ENCODE data around the gene DMAC2L. TPM values are rescaled to one million over a fixed set of nuclear protein-coding genes. Genes with fewer than 3 reads are reported as not detected.

The DMAC2L gene
- total RNA-seq, 1 experiment from 2014 or later, result 14.0 TPM

DNA sequence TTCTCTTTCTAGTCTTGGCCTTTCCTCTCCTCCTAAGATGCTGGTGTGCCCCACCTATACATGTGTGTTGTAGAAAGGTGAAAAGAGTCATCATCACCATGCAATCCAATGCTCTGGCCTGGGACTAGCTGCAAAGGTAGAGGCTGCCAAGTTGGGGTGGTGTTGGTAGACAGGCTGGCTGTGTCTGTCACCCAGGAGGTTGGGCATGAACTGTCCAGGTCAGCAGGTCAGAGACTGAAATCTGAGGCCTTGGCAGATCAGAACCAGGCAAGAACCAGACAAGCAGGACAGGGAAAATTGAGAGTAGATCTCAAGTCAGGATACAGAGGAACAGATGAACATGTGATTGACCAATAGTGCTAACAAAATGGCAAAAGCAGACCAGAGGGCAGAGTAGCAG, 26.3 kb upstream of the DMAC2L start (continued):
- TF ChIP-seq, protein P1, sequence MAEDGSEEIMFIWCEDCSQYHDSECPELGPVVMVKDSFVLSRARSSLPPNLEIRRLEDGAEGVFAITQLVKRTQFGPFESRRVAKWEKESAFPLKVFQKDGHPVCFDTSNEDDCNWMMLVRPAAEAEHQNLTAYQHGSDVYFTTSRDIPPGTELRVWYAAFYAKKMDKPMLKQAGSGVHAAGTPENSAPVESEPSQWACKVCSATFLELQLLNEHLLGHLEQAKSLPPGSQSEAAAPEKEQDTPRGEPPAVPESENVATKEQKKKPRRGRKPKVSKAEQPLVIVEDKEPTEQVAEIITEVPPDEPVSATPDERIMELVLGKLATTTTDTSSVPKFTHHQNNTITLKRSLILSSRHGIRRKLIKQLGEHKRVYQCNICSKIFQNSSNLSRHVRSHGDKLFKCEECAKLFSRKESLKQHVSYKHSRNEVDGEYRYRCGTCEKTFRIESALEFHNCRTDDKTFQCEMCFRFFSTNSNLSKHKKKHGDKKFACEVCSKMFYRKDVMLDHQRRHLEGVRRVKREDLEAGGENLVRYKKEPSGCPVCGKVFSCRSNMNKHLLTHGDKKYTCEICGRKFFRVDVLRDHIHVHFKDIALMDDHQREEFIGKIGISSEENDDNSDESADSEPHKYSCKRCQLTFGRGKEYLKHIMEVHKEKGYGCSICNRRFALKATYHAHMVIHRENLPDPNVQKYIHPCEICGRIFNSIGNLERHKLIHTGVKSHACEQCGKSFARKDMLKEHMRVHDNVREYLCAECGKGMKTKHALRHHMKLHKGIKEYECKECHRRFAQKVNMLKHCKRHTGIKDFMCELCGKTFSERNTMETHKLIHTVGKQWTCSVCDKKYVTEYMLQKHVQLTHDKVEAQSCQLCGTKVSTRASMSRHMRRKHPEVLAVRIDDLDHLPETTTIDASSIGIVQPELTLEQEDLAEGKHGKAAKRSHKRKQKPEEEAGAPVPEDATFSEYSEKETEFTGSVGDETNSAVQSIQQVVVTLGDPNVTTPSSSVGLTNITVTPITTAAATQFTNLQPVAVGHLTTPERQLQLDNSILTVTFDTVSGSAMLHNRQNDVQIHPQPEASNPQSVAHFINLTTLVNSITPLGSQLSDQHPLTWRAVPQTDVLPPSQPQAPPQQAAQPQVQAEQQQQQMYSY (CRISPR knock-in tag; IDR thresholded peaks at IDR 0.05), result no peak
- TF ChIP-seq TP53 (CRISPR knock-in tag; IDR thresholded peaks at IDR 0.05), result no peak
- no peak for TF ChIP-seq ZNF219 (CRISPR knock-in tag; IDR thresholded peaks at IDR 0.05; ENCODE audit: borderline replicate concordance)
- TF ChIP-seq NFYB (CRISPR knock-in tag; conservative IDR thresholded peaks at IDR 0.05; ENCODE audit: low read depth), result no peak
- no peak for TF ChIP-seq ZNF396 (CRISPR knock-in tag; IDR thresholded peaks at IDR 0.05; ENCODE audit: borderline replicate concordance)
- TF ChIP-seq ETV6 (CRISPR knock-in tag; IDR thresholded peaks at IDR 0.05), result no peak
- TF ChIP-seq ZBTB21 (CRISPR knock-in tag; IDR thresholded peaks at IDR 0.05; ENCODE audit: borderline replicate concordance), result no peak
- no peak for TF ChIP-seq JUN (CRISPR knock-in tag; IDR thresholded peaks at IDR 0.05)
- TF ChIP-seq GRHL2 (CRISPR knock-in tag; IDR thresholded peaks at IDR 0.05; ENCODE audit: insufficient replicate concordance, severe bottlenecking), result no peak
- no peak for TF ChIP-seq ELF4 (CRISPR knock-in tag; IDR thresholded peaks at IDR 0.05; ENCODE audit: low read depth)
- TF ChIP-seq, protein P2, sequence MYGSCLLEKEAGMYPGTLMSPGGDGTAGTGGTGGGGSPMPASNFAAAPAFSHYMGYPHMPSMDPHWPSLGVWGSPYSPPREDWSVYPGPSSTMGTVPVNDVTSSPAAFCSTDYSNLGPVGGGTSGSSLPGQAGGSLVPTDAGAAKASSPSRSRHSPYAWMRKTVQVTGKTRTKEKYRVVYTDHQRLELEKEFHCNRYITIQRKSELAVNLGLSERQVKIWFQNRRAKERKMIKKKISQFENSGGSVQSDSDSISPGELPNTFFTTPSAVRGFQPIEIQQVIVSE (CRISPR knock-in tag; IDR thresholded peaks at IDR 0.05; ENCODE audit: borderline replicate concordance), result no peak
- TF ChIP-seq, protein P3, sequence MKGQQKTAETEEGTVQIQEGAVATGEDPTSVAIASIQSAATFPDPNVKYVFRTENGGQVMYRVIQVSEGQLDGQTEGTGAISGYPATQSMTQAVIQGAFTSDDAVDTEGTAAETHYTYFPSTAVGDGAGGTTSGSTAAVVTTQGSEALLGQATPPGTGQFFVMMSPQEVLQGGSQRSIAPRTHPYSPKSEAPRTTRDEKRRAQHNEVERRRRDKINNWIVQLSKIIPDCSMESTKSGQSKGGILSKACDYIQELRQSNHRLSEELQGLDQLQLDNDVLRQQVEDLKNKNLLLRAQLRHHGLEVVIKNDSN (CRISPR knock-in tag; IDR thresholded peaks at IDR 0.05), result no peak

DNA sequence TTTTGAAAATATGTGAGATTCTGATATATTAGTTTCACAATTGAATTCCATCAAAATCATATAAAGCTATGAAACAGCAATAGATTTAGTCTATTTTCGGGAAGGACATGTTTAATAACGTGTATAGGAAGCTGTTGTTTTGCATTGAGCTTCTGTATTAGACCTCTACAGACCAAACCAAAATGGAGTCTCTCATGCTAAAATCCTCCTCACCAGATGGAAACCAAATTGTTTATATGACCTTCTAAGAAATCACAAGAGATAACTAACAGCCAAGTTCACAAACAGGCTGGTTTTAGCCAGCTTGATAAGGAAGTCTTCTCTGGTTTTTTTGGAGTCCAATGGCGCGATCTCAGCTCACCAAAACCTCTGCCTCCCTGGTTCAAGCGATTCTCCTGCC, 24.0 kb upstream of the DMAC2L start:
- peaks cover 8% of the 10 kb centered on the region for H3K36me3 Mint-ChIP-seq
- no peak overlapping the region for H3K4me3 Mint-ChIP-seq
- DNase-seq (ENCODE audit: low spot score), result no peak
- H3K4me1 Mint-ChIP-seq, result no peaks in the 10 kb centered on the region
- no peaks in the 10 kb centered on the region for H3K27me3 Mint-ChIP-seq (ENCODE audit: low read depth)
- H3K27ac Mint-ChIP-seq, result no peak overlapping the region
- ATAC-seq, result no peak
- ChIA-PET CTCF (no interaction called here), POLR2A (no interaction called here)
- H3K9me3 Mint-ChIP-seq, result no peaks in the 10 kb centered on the region
- TF ChIP-seq, protein P4, sequence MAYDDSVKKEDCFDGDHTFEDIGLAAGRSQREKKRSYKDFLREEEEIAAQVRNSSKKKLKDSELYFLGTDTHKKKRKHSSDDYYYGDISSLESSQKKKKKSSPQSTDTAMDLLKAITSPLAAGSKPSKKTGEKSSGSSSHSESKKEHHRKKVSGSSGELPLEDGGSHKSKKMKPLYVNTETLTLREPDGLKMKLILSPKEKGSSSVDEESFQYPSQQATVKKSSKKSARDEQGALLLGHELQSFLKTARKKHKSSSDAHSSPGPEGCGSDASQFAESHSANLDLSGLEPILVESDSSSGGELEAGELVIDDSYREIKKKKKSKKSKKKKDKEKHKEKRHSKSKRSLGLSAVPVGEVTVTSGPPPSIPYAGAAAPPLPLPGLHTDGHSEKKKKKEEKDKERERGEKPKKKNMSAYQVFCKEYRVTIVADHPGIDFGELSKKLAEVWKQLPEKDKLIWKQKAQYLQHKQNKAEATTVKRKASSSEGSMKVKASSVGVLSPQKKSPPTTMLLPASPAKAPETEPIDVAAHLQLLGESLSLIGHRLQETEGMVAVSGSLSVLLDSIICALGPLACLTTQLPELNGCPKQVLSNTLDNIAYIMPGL (CRISPR knock-in tag; IDR thresholded peaks at IDR 0.05), result no peak
- TF ChIP-seq SMAD3 (CRISPR knock-in tag; IDR thresholded peaks at IDR 0.05; ENCODE audit: borderline replicate concordance) (no peak), ZNF396 (CRISPR knock-in tag; IDR thresholded peaks at IDR 0.05; ENCODE audit: borderline replicate concordance) (no peak), ZNF416 (CRISPR knock-in tag; IDR thresholded peaks at IDR 0.05) (no peak), ZNF263 (CRISPR knock-in tag; IDR thresholded peaks at IDR 0.05; ENCODE audit: low read depth) (no peak), ZNF138 (CRISPR knock-in tag; conservative IDR thresholded peaks at IDR 0.05) (no peak), NR3C1 (CRISPR knock-in tag; conservative IDR thresholded peaks at IDR 0.05; ENCODE audit: low read depth) (no peak), NR2C2 (CRISPR knock-in tag; IDR thresholded peaks at IDR 0.05) (no peak), GTF2I (CRISPR knock-in tag; conservative IDR thresholded peaks at IDR 0.05) (no peak), ELF4 (CRISPR knock-in tag; IDR thresholded peaks at IDR 0.05; ENCODE audit: low read depth) (no peak), JUN (CRISPR knock-in tag; IDR thresholded peaks at IDR 0.05) (no peak), ZNF121 (CRISPR knock-in tag; IDR thresholded peaks at IDR 0.05) (no peak)
- TF ChIP-seq, protein P5, sequence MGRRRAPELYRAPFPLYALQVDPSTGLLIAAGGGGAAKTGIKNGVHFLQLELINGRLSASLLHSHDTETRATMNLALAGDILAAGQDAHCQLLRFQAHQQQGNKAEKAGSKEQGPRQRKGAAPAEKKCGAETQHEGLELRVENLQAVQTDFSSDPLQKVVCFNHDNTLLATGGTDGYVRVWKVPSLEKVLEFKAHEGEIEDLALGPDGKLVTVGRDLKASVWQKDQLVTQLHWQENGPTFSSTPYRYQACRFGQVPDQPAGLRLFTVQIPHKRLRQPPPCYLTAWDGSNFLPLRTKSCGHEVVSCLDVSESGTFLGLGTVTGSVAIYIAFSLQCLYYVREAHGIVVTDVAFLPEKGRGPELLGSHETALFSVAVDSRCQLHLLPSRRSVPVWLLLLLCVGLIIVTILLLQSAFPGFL (CRISPR knock-in tag; IDR thresholded peaks at IDR 0.05; ENCODE audit: borderline replicate concordance), result no peak
- TF ChIP-seq, protein P6, sequence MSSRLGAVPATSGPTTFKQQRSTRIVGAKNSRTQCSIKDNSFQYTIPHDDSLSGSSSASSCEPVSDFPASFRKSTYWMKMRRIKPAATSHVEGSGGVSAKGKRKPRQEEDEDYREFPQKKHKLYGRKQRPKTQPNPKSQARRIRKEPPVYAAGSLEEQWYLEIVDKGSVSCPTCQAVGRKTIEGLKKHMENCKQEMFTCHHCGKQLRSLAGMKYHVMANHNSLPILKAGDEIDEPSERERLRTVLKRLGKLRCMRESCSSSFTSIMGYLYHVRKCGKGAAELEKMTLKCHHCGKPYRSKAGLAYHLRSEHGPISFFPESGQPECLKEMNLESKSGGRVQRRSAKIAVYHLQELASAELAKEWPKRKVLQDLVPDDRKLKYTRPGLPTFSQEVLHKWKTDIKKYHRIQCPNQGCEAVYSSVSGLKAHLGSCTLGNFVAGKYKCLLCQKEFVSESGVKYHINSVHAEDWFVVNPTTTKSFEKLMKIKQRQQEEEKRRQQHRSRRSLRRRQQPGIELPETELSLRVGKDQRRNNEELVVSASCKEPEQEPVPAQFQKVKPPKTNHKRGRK (CRISPR knock-in tag; IDR thresholded peaks at IDR 0.05; ENCODE audit: borderline replicate concordance), result no peak
- TF ChIP-seq, protein P7, sequence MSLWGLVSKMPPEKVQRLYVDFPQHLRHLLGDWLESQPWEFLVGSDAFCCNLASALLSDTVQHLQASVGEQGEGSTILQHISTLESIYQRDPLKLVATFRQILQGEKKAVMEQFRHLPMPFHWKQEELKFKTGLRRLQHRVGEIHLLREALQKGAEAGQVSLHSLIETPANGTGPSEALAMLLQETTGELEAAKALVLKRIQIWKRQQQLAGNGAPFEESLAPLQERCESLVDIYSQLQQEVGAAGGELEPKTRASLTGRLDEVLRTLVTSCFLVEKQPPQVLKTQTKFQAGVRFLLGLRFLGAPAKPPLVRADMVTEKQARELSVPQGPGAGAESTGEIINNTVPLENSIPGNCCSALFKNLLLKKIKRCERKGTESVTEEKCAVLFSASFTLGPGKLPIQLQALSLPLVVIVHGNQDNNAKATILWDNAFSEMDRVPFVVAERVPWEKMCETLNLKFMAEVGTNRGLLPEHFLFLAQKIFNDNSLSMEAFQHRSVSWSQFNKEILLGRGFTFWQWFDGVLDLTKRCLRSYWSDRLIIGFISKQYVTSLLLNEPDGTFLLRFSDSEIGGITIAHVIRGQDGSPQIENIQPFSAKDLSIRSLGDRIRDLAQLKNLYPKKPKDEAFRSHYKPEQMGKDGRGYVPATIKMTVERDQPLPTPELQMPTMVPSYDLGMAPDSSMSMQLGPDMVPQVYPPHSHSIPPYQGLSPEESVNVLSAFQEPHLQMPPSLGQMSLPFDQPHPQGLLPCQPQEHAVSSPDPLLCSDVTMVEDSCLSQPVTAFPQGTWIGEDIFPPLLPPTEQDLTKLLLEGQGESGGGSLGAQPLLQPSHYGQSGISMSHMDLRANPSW (CRISPR knock-in tag; conservative IDR thresholded peaks at IDR 0.05; ENCODE audit: low read depth), result no peak
